Spinal cord (tissue), 10 donors: ENCODE results near the gene SLC51B. TPM values are rescaled to one million over a fixed set of nuclear protein-coding genes. Genes with fewer than 3 reads are reported as not detected.

Experiments
- DNase-seq, 6 donors: peaks; one replicate each; pipeline versions ENCODE4 v3.0.0 to v3.0.0-alpha.2; 2013 to 2015; ENCODE audit warnings: low spot score in 6 of 6, low read depth in 4 of 6
- H3K27ac ChIP-seq: one replicate; pipeline ENCODE4 v1.5.1; 2013; ENCODE audit warnings: low read depth, low read length, control low read depth
- H3K27me3 ChIP-seq: one replicate; pipeline ENCODE4 v1.6.1; 2013; ENCODE audit warnings: low read length; ENCODE audit not compliant: control insufficient read depth, insufficient read depth
- H3K36me3 ChIP-seq: one replicate; pipeline ENCODE4 v1.6.1; 2013; ENCODE audit warnings: low read length; ENCODE audit not compliant: control insufficient read depth, insufficient read depth
- H3K4me1 ChIP-seq: one replicate; pipeline ENCODE4 v1.6.1; 2013; ENCODE audit warnings: low read length; ENCODE audit not compliant: control insufficient read depth, insufficient read depth
- H3K4me3 ChIP-seq: one replicate; pipeline ENCODE4 v1.5.1; 2013; ENCODE audit warnings: low read depth, low read length, control low read depth
- H3K9me3 ChIP-seq: one replicate; pipeline ENCODE4 v1.6.1; 2013; ENCODE audit warnings: low read length; ENCODE audit not compliant: control insufficient read depth, insufficient read depth
- WGBS: methylation state at CpG from one replicate; pipeline ENCODE4 v1.1.5; 2013; ENCODE audit warnings: missing lambda C conversion rate; ENCODE audit not compliant: insufficient coverage; 5-methylcytosine and 5-hydroxymethylcytosine counted together
- polyA plus RNA-seq, 2 donors: library from polyadenylated mRNA; unstranded; fragments of 120-200 nt; gene quantifications; one replicate each; pipeline ENCODE4 v1.2.1, GENCODE V29; 2013; ENCODE audit not compliant: insufficient read length in 2 of 2
- total RNA-seq, 2 donors: library from RNA; depleted of rRNA in 1 of 2; stranded (reverse); fragments of 120-200 nt in 1 of 2; fragments of >200 nt in 1 of 2; gene quantifications; one replicate each; pipeline versions ENCODE4 v1.2.3 to v1.2.4, GENCODE V29; 2013 to 2014
- donor health status: healthy.

SLC51B gene
- total and polyA plus RNA-seq, 4 donors: 0.44 to 2.3 (median 1.1) TPM; not detected in 1

GRCh38 chr15:65059931-65060596 is 14.9 kb downstream of the SLC51B start:
- Histone ChIP-seq H3K4me1 (peaks cover 60% of the 10 kb centered on the region), H3K27me3 (peaks cover 6% of the 10 kb centered on the region), H3K36me3 (peaks cover 6% of the 10 kb centered on the region), H3K4me3 (no peak overlapping the region), H3K27ac (peak overlapping the region; percentile 88), H3K9me3 (no peaks in the 10 kb centered on the region)
- DNase-seq: peak in 1 of 6 donors; percentile 26
- WGBS: 53% methylated on average over 2 of the region's 4 CpGs

GRCh38 chr15:65060641-65061397 is 15.6 kb downstream of the SLC51B start:
- Histone ChIP-seq H3K27me3 (peaks cover 13% of the 10 kb centered on the region), H3K9me3 (no peaks in the 10 kb centered on the region), H3K27ac (peak overlapping the region; percentile 88), H3K4me1 (peaks cover 61% of the 10 kb centered on the region), H3K4me3 (no peak overlapping the region), H3K36me3 (peaks cover 6% of the 10 kb centered on the region)
- 52% methylated on average over 5 of the region's 6 CpGs for WGBS
- peak in 3 of 6 donors; percentile 35 to 87 (median 51) for DNase-seq

- peak overlapping the region; percentile 88 for H3K27ac ChIP-seq
- peaks cover 61% of the 10 kb centered on the region for H3K4me1 ChIP-seq
- H3K9me3 ChIP-seq: no peaks in the 10 kb centered on the region
- DNase-seq: no peak
- H3K36me3 ChIP-seq: peaks cover 6% of the 10 kb centered on the region
- no peak overlapping the region for H3K4me3 ChIP-seq
- H3K27me3 ChIP-seq: peaks cover 25% of the 10 kb centered on the region
- WGBS: 80% methylated on average over 4 of the region's 5 CpGs
Measured at GRCh38 chr15:65062061-65062460, 16.9 kb downstream of the SLC51B start.

- Histone ChIP-seq H3K4me3 (no peak overlapping the region), H3K27me3 (peaks cover 31% of the 10 kb centered on the region), H3K9me3 (no peaks in the 10 kb centered on the region), H3K4me1 (peaks cover 60% of the 10 kb centered on the region), H3K27ac (no peak overlapping the region), H3K36me3 (peaks cover 2% of the 10 kb centered on the region)
- 86% methylated on average over 4 of the region's 5 CpGs for WGBS
- DNase-seq: no peak
Measured at GRCh38 chr15:65062726-65063125, 17.5 kb downstream of the SLC51B start.

- Histone ChIP-seq H3K4me3 (peak overlapping the region; percentile 16), H3K36me3 (peaks cover 2% of the 10 kb centered on the region), H3K27me3 (peaks cover 38% of the 10 kb centered on the region), H3K27ac (no peak overlapping the region), H3K9me3 (no peaks in the 10 kb centered on the region), H3K4me1 (peaks cover 56% of the 10 kb centered on the region)
- WGBS: no CpG with 5 or more reads among the region's 3 CpGs
- DNase-seq: no peak
Measured at GRCh38 chr15:65066001-65066634, 20.9 kb downstream of the SLC51B start.

GRCh38 chr15:65066635-65067316 is 21.6 kb downstream of the SLC51B start:
- no peak for DNase-seq
- Histone ChIP-seq H3K36me3 (peaks cover 2% of the 10 kb centered on the region), H3K27me3 (peaks cover 38% of the 10 kb centered on the region), H3K27ac (peak overlapping the region; percentile 58), H3K9me3 (no peaks in the 10 kb centered on the region), H3K4me3 (peak overlapping the region; percentile 16), H3K4me1 (peaks cover 56% of the 10 kb centered on the region)
- 28% methylated on average over 4 of the region's 9 CpGs for WGBS

- peak overlapping the region; percentile 58 for H3K27ac ChIP-seq
- peaks cover 2% of the 10 kb centered on the region for H3K36me3 ChIP-seq
- peak overlapping the region; percentile 16 for H3K4me3 ChIP-seq
- no peak for DNase-seq
- peaks cover 57% of the 10 kb centered on the region for H3K4me1 ChIP-seq
- no peaks in the 10 kb centered on the region for H3K9me3 ChIP-seq
- 18% methylated on average over 8 of the region's 8 CpGs for WGBS
- H3K27me3 ChIP-seq: peaks cover 38% of the 10 kb centered on the region
Measured at GRCh38 chr15:65067317-65067644, 22.1 kb downstream of the SLC51B start.

- no peaks in the 10 kb centered on the region for H3K9me3 ChIP-seq
- DNase-seq: no peak
- H3K27ac ChIP-seq: peak within 1 kb of the TSS; percentile 58
- peaks cover 38% of the 10 kb centered on the region for H3K27me3 ChIP-seq
- WGBS: 3% methylated on average over 58 of the region's 66 CpGs
- H3K4me3 ChIP-seq: peak within 1 kb of the TSS; percentile 26
- H3K4me1 ChIP-seq: peaks cover 60% of the 10 kb centered on the region
- H3K36me3 ChIP-seq: peaks cover 2% of the 10 kb centered on the region
Measured at GRCh38 chr15:65067645-65068402, 22.6 kb downstream of the SLC51B start, which contains the start of gene RASL12. TSS of gene RASL12 (minus strand) at chr15:65067991. CDS start at chr15:65067835, 156 bp downstream.

GRCh38 chr15:65068403-65068788 is 23.2 kb downstream of the SLC51B start:
- peaks cover 38% of the 10 kb centered on the region for H3K27me3 ChIP-seq
- H3K27ac ChIP-seq: peak overlapping the region; percentile 52
- peaks cover 2% of the 10 kb centered on the region for H3K36me3 ChIP-seq
- no CpG with 5 or more reads among the region's 3 CpGs for WGBS
- DNase-seq: no peak
- no peaks in the 10 kb centered on the region for H3K9me3 ChIP-seq
- H3K4me3 ChIP-seq: peak overlapping the region; percentile 26
- H3K4me1 ChIP-seq: peaks cover 60% of the 10 kb centered on the region
